Measurements from ENCODE around the gene CYP4A22. TPM values are rescaled to one million over a fixed set of nuclear protein-coding genes. Genes with fewer than 3 reads are reported as not detected.
"Not testable (repeated sequence)": the region's sequence is repeated elsewhere in the genome, so short reads cannot be mapped to it uniquely, and the experiment has no call there.

Gene CYP4A22
- total RNA-seq, 1 experiment from 2014 or later = not detected

DNA sequence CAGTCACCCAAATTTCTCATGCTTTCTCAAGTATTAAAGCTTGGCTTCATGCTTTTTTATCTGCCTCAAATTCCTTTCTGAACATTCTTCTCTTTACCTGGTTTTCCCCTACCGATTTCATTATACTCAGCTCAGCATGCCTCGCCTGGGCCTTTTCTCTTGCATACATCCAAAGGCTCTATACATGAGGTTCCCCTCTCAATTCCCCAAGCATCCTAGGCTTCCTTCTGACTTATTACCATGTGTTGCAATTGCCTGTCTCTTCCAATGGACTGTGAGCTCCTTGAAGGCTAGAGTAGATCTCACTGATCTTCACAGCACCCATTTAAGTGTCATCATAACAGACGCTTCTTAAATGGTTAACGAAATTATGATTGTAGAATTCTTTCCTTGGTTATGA, 24.1 kb upstream of the CYP4A22 start:
- Histone ChIP-seq H3T11ph (ENCODE audit: low read length) (no peak overlapping the region), H3K27ac (ENCODE audit: insufficient read length, low read depth, low read length) (no peak overlapping the region), H2BK15ac (ENCODE audit: low read depth, low read length) (no peak overlapping the region), H3K23me2 (ENCODE audit: insufficient read length, low read depth, low read length, poor library complexity, severe bottlenecking) (no peaks in the 10 kb centered on the region), H2BK5ac (ENCODE audit: insufficient read length, low read length) (no peak overlapping the region), H2BK20ac (ENCODE audit: low read depth, low read length, poor library complexity, severe bottlenecking) (no peak overlapping the region), H2BK12ac (ENCODE audit: insufficient read length, low read depth, low read length) (no peak overlapping the region), H3K4me1 (ENCODE audit: insufficient read depth, low read length) (no peaks in the 10 kb centered on the region), H2AFZ (ENCODE audit: low read length) (no peak overlapping the region), H3K23ac (ENCODE audit: insufficient read length, low read depth, low read length) (no peak overlapping the region), H4K91ac (ENCODE audit: insufficient read length, low read depth, low read length) (no peak overlapping the region), H3K4me2 (ENCODE audit: insufficient read depth, insufficient read length, low read length) (no peak overlapping the region), H3K9ac (ENCODE audit: extremely low read depth, insufficient read length, low read length) (no peak overlapping the region), H3K4ac (ENCODE audit: low read depth, low read length) (no peak overlapping the region), H3K18ac (ENCODE audit: insufficient read length, low read depth, low read length) (peak overlapping the region; percentile 50), H3K56ac (ENCODE audit: insufficient read length, low read depth, low read length) (no peak overlapping the region), H3K79me2 (ENCODE audit: insufficient read depth, low read length) (no peaks in the 10 kb centered on the region), H2BK120ac (ENCODE audit: low read depth, low read length, poor library complexity, severe bottlenecking) (no peak overlapping the region), H3K27me3 (ENCODE audit: insufficient read depth, low read length) (no peaks in the 10 kb centered on the region), H2AK5ac (ENCODE audit: insufficient read length, low read length) (no peak overlapping the region), H3K79me1 (ENCODE audit: insufficient read depth, low read depth, low read length, poor library complexity, severe bottlenecking) (no peaks in the 10 kb centered on the region), H4K20me1 (ENCODE audit: control insufficient read depth, insufficient read depth, insufficient read length) (no peaks in the 10 kb centered on the region), H4K5ac (ENCODE audit: insufficient read length, low read depth, low read length) (no peak overlapping the region), H3K14ac (ENCODE audit: insufficient read depth, low read length) (no peak overlapping the region), H3K9me3 (ENCODE audit: control insufficient read depth, low read depth, low read length) (no peaks in the 10 kb centered on the region), H4K8ac (replicated peaks; ENCODE audit: insufficient read length, low read depth, low read length) (no peak overlapping the region)
- Mint-ChIP-seq H3K9me3 (peaks cover 0 to 2% of the 10 kb centered on the region in 2 experiments; a peak in 1 of 5 replicates), H3K36me3 (ENCODE audit: insufficient read depth in 1 of 3, low read depth in 3 of 3) (peaks cover 0 to 4% (median 0%) of the 10 kb centered on the region in 3 experiments; a peak in 3 of 7 replicates), H3K27ac (peak overlapping the region; percentile 9 to 87 (median 79); a peak in 5 of 7 replicates), H3K27me3 (ENCODE audit: low read depth) (no peaks in the 10 kb centered on the region; the same call in 1 of the 2 replicates), H3K4me3 (peak overlapping the region in 1 of 2 experiments; percentile 7; a peak in 1 of 5 replicates), H3K4me1 (peaks cover 11 to 22% of the 10 kb centered on the region in 2 experiments)
- no peak for TF ChIP-seq CTCF (conservative IDR thresholded peaks at IDR 0.05)
- WGBS (ENCODE audit: extremely low coverage, insufficient read length, low lambda C conversion rate) = no CpG with 5 or more reads among the region's 4 CpGs
- no peak for DNase-seq

GRCh38 chr1:47121039-47121438, 16.2 kb upstream of the CYP4A22 start:
- not testable (repeated sequence) for H3K36me3 Mint-ChIP-seq (ENCODE audit: insufficient read depth in 1 of 3, low read depth in 3 of 3)

More at GRCh38 chr1:47121039-47121438, 16.2 kb upstream of the CYP4A22 start:
- not testable (repeated sequence) for H3K4me2 ChIP-seq (ENCODE audit: insufficient read depth, insufficient read length, low read length); H2BK12ac ChIP-seq (ENCODE audit: insufficient read length, low read depth, low read length); H3T11ph ChIP-seq (ENCODE audit: low read length); H3K23me2 ChIP-seq (ENCODE audit: insufficient read length, low read depth, low read length, poor library complexity, severe bottlenecking); H3K9ac ChIP-seq (ENCODE audit: extremely low read depth, insufficient read length, low read length); H3K23ac ChIP-seq (ENCODE audit: insufficient read length, low read depth, low read length); H2BK15ac ChIP-seq (ENCODE audit: low read depth, low read length); H3K56ac ChIP-seq (ENCODE audit: insufficient read length, low read depth, low read length); H3K14ac ChIP-seq (ENCODE audit: insufficient read depth, low read length); DNase-seq; H3K79me1 ChIP-seq (ENCODE audit: insufficient read depth, low read depth, low read length, poor library complexity, severe bottlenecking); H3K9me3 Mint-ChIP-seq; H3K27ac ChIP-seq (ENCODE audit: insufficient read length, low read depth, low read length); H3K4me1 ChIP-seq (ENCODE audit: insufficient read depth, low read length); H3K4me1 Mint-ChIP-seq; H3K27me3 Mint-ChIP-seq (ENCODE audit: low read depth); H3K27me3 ChIP-seq (ENCODE audit: insufficient read depth, low read length); H3K27ac Mint-ChIP-seq; H2BK5ac ChIP-seq (ENCODE audit: insufficient read length, low read length); H3K18ac ChIP-seq (ENCODE audit: insufficient read length, low read depth, low read length); H2BK20ac ChIP-seq (ENCODE audit: low read depth, low read length, poor library complexity, severe bottlenecking); H3K4me3 Mint-ChIP-seq; H3K9me3 ChIP-seq (ENCODE audit: control insufficient read depth, low read depth, low read length); H3K4ac ChIP-seq (ENCODE audit: low read depth, low read length); H3K79me2 ChIP-seq (ENCODE audit: insufficient read depth, low read length); H2BK120ac ChIP-seq (ENCODE audit: low read depth, low read length, poor library complexity, severe bottlenecking); H2AK5ac ChIP-seq (ENCODE audit: insufficient read length, low read length); H4K91ac ChIP-seq (ENCODE audit: insufficient read length, low read depth, low read length); H2AFZ ChIP-seq (ENCODE audit: low read length); H4K8ac ChIP-seq (replicated peaks; ENCODE audit: insufficient read length, low read depth, low read length); H4K5ac ChIP-seq (ENCODE audit: insufficient read length, low read depth, low read length); H4K20me1 ChIP-seq (ENCODE audit: control insufficient read depth, insufficient read depth, insufficient read length)
- no CpG with 5 or more reads among the region's 1 CpG for WGBS (ENCODE audit: extremely low coverage, insufficient read length, low lambda C conversion rate)
